HL-60 (cell line): ENCODE measurements around the gene DAB2IP.

Source experiments
- DNase-seq, 2 experiments: peaks; one replicate each; pipeline ENCODE4 v3.0.0-alpha.2; 2010 to 2020; ENCODE audit warnings: low read depth in 1 of 2, low spot score in 1 of 2
- H3K27ac ChIP-seq: fragments of 250-450 bp; sonication (Bioruptor Pico); replicated peaks from 2 replicates; pipeline ENCODE4 v1.5.1; 2020; ENCODE audit warnings: mild to moderate bottlenecking, moderate library complexity
- H3K27me3 ChIP-seq: fragments of 250-450 bp; sonication (Bioruptor Pico); 2 replicates; pipeline ENCODE4 v1.5.1; 2021; ENCODE audit warnings: mild to moderate bottlenecking, moderate library complexity; ENCODE audit not compliant: insufficient read depth, poor library complexity, severe bottlenecking
- H3K4me3 ChIP-seq: replicated peaks from 2 replicates; pipeline ENCODE4 v1.5.1; 2011; ENCODE audit warnings: mild to moderate bottlenecking, control low read depth, low read length; ENCODE audit not compliant: insufficient read depth
- GABPA ChIP-seq: IDR thresholded peaks from 2 replicates; pipeline ENCODE4 v1.6.1; 2012; ENCODE audit warnings: low read depth
- POLR2AphosphoS5 ChIP-seq: IDR thresholded peaks from 2 replicates; pipeline ENCODE4 v1.6.1; 2012; ENCODE audit warnings: low read depth
- SPI1 ChIP-seq: IDR thresholded peaks from 2 replicates; pipeline ENCODE4 v1.6.1; 2012; ENCODE audit warnings: low read depth, mild to moderate bottlenecking, borderline replicate concordance
- TF ChIP-seq, protein P1 (sequence below): IDR thresholded peaks from one replicate; pipeline ENCODE4 v1.5.1; 2011; ENCODE audit warnings: low read length, control low read depth, inconsistent platforms; ENCODE audit not compliant: insufficient read depth
- TF ChIP-seq, protein P2 (sequence below): IDR thresholded peaks from 2 replicates; pipeline ENCODE4 v1.6.1; 2012; ENCODE audit warnings: low read depth; ENCODE audit not compliant: insufficient replicate concordance

The DAB2IP gene

DNA sequence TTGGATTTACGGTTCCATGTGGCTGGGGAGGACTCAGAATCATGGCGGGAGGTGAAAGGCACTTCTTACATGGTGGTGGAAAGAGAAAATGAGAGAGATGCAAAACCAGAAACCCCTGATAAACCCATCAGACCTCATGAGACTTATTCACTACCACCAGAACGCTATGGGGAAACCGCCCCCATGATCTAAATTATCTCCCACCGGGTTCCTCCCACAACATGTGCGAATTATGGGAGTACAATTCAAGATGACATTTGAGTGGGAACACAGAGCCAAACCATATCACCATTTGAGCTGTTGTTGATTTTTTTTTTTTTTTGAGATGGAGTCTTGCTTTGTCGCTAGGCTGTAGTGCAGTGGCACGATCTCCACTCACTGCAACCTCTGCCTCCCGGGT is 16.5 kb downstream of the DAB2IP start:
- DNase-seq: no peak
- no peak for TF ChIP-seq SPI1
- TF ChIP-seq GABPA: no peak
- TF ChIP-seq, protein P1, sequence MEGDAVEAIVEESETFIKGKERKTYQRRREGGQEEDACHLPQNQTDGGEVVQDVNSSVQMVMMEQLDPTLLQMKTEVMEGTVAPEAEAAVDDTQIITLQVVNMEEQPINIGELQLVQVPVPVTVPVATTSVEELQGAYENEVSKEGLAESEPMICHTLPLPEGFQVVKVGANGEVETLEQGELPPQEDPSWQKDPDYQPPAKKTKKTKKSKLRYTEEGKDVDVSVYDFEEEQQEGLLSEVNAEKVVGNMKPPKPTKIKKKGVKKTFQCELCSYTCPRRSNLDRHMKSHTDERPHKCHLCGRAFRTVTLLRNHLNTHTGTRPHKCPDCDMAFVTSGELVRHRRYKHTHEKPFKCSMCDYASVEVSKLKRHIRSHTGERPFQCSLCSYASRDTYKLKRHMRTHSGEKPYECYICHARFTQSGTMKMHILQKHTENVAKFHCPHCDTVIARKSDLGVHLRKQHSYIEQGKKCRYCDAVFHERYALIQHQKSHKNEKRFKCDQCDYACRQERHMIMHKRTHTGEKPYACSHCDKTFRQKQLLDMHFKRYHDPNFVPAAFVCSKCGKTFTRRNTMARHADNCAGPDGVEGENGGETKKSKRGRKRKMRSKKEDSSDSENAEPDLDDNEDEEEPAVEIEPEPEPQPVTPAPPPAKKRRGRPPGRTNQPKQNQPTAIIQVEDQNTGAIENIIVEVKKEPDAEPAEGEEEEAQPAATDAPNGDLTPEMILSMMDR: no peak
- TF ChIP-seq POLR2AphosphoS5: no peak
- TF ChIP-seq, protein P2, sequence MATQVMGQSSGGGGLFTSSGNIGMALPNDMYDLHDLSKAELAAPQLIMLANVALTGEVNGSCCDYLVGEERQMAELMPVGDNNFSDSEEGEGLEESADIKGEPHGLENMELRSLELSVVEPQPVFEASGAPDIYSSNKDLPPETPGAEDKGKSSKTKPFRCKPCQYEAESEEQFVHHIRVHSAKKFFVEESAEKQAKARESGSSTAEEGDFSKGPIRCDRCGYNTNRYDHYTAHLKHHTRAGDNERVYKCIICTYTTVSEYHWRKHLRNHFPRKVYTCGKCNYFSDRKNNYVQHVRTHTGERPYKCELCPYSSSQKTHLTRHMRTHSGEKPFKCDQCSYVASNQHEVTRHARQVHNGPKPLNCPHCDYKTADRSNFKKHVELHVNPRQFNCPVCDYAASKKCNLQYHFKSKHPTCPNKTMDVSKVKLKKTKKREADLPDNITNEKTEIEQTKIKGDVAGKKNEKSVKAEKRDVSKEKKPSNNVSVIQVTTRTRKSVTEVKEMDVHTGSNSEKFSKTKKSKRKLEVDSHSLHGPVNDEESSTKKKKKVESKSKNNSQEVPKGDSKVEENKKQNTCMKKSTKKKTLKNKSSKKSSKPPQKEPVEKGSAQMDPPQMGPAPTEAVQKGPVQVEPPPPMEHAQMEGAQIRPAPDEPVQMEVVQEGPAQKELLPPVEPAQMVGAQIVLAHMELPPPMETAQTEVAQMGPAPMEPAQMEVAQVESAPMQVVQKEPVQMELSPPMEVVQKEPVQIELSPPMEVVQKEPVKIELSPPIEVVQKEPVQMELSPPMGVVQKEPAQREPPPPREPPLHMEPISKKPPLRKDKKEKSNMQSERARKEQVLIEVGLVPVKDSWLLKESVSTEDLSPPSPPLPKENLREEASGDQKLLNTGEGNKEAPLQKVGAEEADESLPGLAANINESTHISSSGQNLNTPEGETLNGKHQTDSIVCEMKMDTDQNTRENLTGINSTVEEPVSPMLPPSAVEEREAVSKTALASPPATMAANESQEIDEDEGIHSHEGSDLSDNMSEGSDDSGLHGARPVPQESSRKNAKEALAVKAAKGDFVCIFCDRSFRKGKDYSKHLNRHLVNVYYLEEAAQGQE: no peak
- Histone ChIP-seq H3K4me3 (no peak overlapping the region), H3K27me3 (peaks cover 28% of the 10 kb centered on the region), H3K27ac (no peak overlapping the region)

DNA sequence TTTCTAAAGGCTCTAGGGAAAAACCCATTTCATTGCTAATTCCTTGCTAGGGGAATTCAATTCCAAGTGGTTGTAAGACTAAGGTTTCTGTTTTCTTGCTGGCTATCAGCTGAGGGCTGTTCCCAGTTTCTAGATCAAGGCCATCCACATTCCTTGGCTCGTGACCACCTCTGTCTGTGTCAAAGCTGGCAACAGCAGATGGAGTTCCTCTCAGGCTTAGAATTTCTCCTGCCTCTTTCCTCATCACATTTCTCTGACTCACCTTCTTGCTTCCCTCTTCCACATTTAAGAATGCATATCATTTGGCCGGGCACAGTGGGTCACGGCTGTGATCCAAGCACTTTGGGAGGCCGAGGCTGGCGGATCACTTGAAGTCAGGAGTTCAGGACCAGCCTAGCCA is 19.0 kb downstream of the DAB2IP start:
- H3K4me3 ChIP-seq: no peak overlapping the region
- no peak for DNase-seq
- H3K27me3 ChIP-seq: peaks cover 19% of the 10 kb centered on the region
- no peak overlapping the region for H3K27ac ChIP-seq
- TF ChIP-seq, protein P2: no peak
- TF ChIP-seq POLR2AphosphoS5 (no peak), GABPA (no peak), SPI1 (no peak)
- TF ChIP-seq, protein P1: no peak

DNA sequence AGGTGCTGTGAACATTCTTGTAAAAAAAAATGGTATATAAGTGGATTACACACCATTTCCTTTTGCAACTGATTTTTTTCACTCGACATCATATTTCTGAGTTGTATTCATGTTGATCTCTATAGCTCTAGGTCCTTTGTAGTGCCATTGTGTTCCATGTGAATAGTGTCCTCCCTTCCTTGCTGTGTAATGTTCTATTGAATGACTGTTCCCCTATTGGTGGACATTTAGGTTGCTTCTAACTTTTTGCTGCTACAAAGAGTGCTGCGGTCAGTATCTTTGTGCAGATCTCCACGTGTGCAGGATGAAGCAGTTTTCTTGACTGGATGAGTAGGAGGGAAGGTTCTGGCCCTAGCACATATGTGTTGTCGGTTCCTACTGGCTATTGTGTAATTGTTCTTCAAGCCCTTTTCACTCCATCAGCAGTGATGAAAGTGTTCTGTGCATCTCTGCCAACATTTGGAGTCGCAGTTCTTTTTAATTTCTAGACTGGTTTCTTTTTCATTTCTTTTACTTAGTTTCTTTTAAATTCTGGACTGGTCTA is 20.2 kb downstream of the DAB2IP start:
- H3K27me3 ChIP-seq: peaks cover 12% of the 10 kb centered on the region
- no peak overlapping the region for H3K4me3 ChIP-seq
- TF ChIP-seq, protein P1: no peak
- TF ChIP-seq GABPA (no peak), SPI1 (no peak), POLR2AphosphoS5 (no peak)
- TF ChIP-seq, protein P2: no peak
- DNase-seq: peak in 1 of 2 experiments; percentile 20
- no peak overlapping the region for H3K27ac ChIP-seq
